Transverse colon (tissue), 4 donors: ENCODE data around the gene TARDBP.

ENCODE experiments used
- POLR2AphosphoS5 ChIP-seq, 3 donors: sonication (generic); formaldehyde crosslinking; IDR thresholded peaks; one replicate each; pipeline ENCODE4 v1.6.1; 2016; ENCODE audit warnings: antibody characterized with exemption in 3 of 3
- TF ChIP-seq, protein P1 (sequence below), 5 experiments: fragments of 200-600 bp in 3 of 5; fragments of 450-650 bp in 2 of 5; sonication (generic) in 3 of 5; IDR thresholded peaks; 1 replicate in 2 of 5; 2 replicates in 3 of 5; pipeline ENCODE4 v1.5.1; 2016 to 2017; ENCODE audit warnings: antibody characterized with exemption in 5 of 5, inconsistent platforms in 3 of 5, mild to moderate bottlenecking in 2 of 5, moderate library complexity in 1 of 5

DNA sequence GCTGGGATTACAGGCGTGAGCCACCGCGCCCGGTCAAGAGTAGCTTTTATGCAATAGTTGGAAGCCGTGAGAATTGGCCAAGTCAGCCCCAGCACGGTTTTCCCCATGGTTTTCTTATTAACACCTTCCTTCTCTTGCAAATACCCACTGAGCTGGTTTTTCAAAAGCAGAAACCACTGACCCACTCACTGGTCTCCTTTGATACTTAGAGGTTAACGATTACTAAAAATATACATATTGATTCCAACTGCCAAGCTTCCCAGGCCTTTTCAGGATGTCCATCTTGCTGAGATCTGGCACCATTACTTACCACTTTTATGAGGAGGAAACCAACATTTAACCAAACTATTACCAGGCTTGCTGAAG is 25.9 kb upstream of the TARDBP start:
- TF ChIP-seq, protein P1, sequence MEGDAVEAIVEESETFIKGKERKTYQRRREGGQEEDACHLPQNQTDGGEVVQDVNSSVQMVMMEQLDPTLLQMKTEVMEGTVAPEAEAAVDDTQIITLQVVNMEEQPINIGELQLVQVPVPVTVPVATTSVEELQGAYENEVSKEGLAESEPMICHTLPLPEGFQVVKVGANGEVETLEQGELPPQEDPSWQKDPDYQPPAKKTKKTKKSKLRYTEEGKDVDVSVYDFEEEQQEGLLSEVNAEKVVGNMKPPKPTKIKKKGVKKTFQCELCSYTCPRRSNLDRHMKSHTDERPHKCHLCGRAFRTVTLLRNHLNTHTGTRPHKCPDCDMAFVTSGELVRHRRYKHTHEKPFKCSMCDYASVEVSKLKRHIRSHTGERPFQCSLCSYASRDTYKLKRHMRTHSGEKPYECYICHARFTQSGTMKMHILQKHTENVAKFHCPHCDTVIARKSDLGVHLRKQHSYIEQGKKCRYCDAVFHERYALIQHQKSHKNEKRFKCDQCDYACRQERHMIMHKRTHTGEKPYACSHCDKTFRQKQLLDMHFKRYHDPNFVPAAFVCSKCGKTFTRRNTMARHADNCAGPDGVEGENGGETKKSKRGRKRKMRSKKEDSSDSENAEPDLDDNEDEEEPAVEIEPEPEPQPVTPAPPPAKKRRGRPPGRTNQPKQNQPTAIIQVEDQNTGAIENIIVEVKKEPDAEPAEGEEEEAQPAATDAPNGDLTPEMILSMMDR (IDR thresholded peaks at IDR 0.05) = no peak
- no peak for TF ChIP-seq POLR2AphosphoS5 (IDR thresholded peaks at IDR 0.05)
